PC-9 (cell line): Measurements from ENCODE around the gene USP9Y. TPM values are rescaled to one million over a fixed set of nuclear protein-coding genes. Genes with fewer than 3 reads are reported as not detected.

Source experiments
- BruUV-seq: library from RNA; stranded (reverse); fragments of 400-500 nt; replicated peaks from 2 replicates; lab custom pipeline; 2021; lab: Mats Ljungman, UMichigan
- CTCF ChIA-PET: fragments of 300-600 bp; sonication (Branson Sonifier 250); formaldehyde crosslinking; loops from one replicate; lab custom pipeline; 2022; ENCODE audit warnings: antibody characterized with exemption; lab: Charles Lee
- POLR2A ChIA-PET: fragments of 300-600 bp; sonication (Branson Sonifier 250); formaldehyde crosslinking; loops from one replicate; lab custom pipeline; 2022; ENCODE audit warnings: antibody characterized with exemption; ENCODE audit not compliant: unreplicated experiment; lab: Charles Lee
- DNase-seq, 2 experiments: peaks; one replicate each; pipeline versions ENCODE4 v3.0.0 to v3.0.0-alpha.2; 2015 to 2022; ENCODE audit warnings: mixed read lengths in 1 of 2
- H2AFZ ChIP-seq: fragments of 200-600 bp; sonication (generic); 2 replicates; pipeline ENCODE4 v1.8.1; 2017; ENCODE audit warnings: antibody characterized with exemption
- H3F3A ChIP-seq: fragments of 200-600 bp; sonication (generic); 2 replicates; pipeline ENCODE4 v1.8.1; 2017; ENCODE audit warnings: antibody characterized with exemption, mild to moderate bottlenecking, low read depth; ENCODE audit not compliant: insufficient read depth
- H3K27ac ChIP-seq: fragments of 200-600 bp; sonication (generic); 2 replicates; pipeline ENCODE4 v1.6.1; 2016; ENCODE audit warnings: mixed run types
- H3K27me3 ChIP-seq: fragments of 200-600 bp; sonication (generic); 2 replicates; pipeline ENCODE4 v1.6.1; 2016; ENCODE audit warnings: low read depth, mixed run types; ENCODE audit not compliant: insufficient read depth
- H3K36me3 ChIP-seq: fragments of 200-600 bp; sonication (generic); 2 replicates; pipeline ENCODE4 v1.6.1; 2016; ENCODE audit warnings: low read depth, mixed run types
- H3K4me1 ChIP-seq: fragments of 200-600 bp; sonication (generic); replicated peaks from 2 replicates; pipeline ENCODE4 v1.6.1; 2016; ENCODE audit warnings: mixed run types; ENCODE audit not compliant: insufficient read depth
- H3K4me2 ChIP-seq: fragments of 200-600 bp; sonication (generic); 2 replicates; pipeline ENCODE4 v1.6.1; 2017; ENCODE audit warnings: mixed run types
- H3K4me3 ChIP-seq: fragments of 200-600 bp; sonication (generic); 2 replicates; pipeline ENCODE4 v1.6.1; 2016; ENCODE audit warnings: mixed run types
- H3K79me2 ChIP-seq: fragments of 200-600 bp; sonication (generic); 2 replicates; pipeline ENCODE4 v1.6.1; 2017; ENCODE audit warnings: low read depth, mixed run types
- H3K9me2 ChIP-seq: fragments of 200-600 bp; sonication (generic); 2 replicates; pipeline ENCODE4 v1.8.1; 2017; ENCODE audit warnings: mild to moderate bottlenecking; ENCODE audit not compliant: insufficient read depth
- H3K9me3 ChIP-seq: fragments of 200-600 bp; sonication (generic); 2 replicates; pipeline ENCODE4 v1.8.1; 2016; ENCODE audit warnings: low read depth; ENCODE audit not compliant: insufficient read depth
- H4K20me1 ChIP-seq: fragments of 200-600 bp; sonication (generic); 2 replicates; pipeline ENCODE4 v1.8.1; 2017; ENCODE audit not compliant: insufficient read depth
- CTCF ChIP-seq: fragments of 200-600 bp; sonication (generic); conservative IDR thresholded peaks from 2 replicates; pipeline ENCODE4 v1.6.1; 2017; ENCODE audit warnings: mixed run types, antibody characterized with exemption, mild to moderate bottlenecking, moderate library complexity
- EZH2 ChIP-seq: fragments of 200-600 bp; sonication (generic); IDR thresholded peaks from 2 replicates; pipeline ENCODE4 v1.8.0; 2017; ENCODE audit warnings: antibody characterized with exemption, low read depth
- intact Hi-C: fragments of 100-400 bp; cut with micrococcal nuclease; formaldehyde crosslinking; loops from one replicate; pipeline ENCODE4 v1.10.0; 2022; ENCODE audit not compliant: unreplicated experiment
- total RNA-seq: library from RNA; stranded (reverse); gene quantifications from 2 replicates; pipeline ENCODE4 v1.2.3, GENCODE V29; 2021

Gene USP9Y
- total RNA-seq, 1 experiment from 2014 or later = not detected

DNA sequence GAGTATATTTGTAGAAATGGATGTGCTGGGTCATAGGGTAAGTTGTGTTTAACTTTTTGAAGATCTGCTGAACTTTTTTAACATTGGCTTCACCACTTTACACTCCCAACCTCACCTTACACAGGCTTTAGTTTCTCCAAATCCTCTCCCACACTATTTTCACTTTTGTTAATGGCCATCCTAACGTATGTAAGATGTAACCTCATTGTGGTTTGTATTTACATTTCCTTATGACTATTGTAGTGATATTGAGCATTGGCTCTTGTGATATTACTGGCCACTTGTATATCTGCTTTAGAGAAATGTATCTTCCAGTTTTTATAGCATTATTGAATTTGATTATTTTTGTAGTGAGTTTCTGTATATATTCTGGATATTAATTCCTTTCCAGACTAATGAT, 93.0 kb downstream of the USP9Y start:
- no peaks in the 10 kb centered on the region for H3K9me2 ChIP-seq
- H3K4me3 ChIP-seq = no peak overlapping the region
- ChIA-PET POLR2A (no interaction called here), CTCF (no interaction called here)
- H3K27me3 ChIP-seq = no peaks in the 10 kb centered on the region
- H3K4me1 ChIP-seq = no peaks in the 10 kb centered on the region
- H2AFZ ChIP-seq = no peak overlapping the region
- no peaks in the 10 kb centered on the region for H4K20me1 ChIP-seq
- H3F3A ChIP-seq = no peaks in the 10 kb centered on the region
- no peak overlapping the region for H3K4me2 ChIP-seq
- no TSS peak for BruUV-seq
- H3K79me2 ChIP-seq = no peaks in the 10 kb centered on the region
- H3K9me3 ChIP-seq = no peaks in the 10 kb centered on the region
- intact Hi-C loops = no loop called here
- TF ChIP-seq EZH2 = no peak
- no peak for TF ChIP-seq CTCF
- DNase-seq = no peak
- H3K36me3 ChIP-seq = no peaks in the 10 kb centered on the region
- H3K27ac ChIP-seq = no peak overlapping the region

- no peak overlapping the region for H2AFZ ChIP-seq
- DNase-seq = no peak
- POLR2A ChIA-PET = no interaction called here
- no peaks in the 10 kb centered on the region for H3K79me2 ChIP-seq
- H3K36me3 ChIP-seq = no peaks in the 10 kb centered on the region
- intact Hi-C loops = no loop called here
- no peaks in the 10 kb centered on the region for H3F3A ChIP-seq
- no peak overlapping the region for H3K4me3 ChIP-seq
- H3K27ac ChIP-seq = no peak overlapping the region
- no peaks in the 10 kb centered on the region for H3K9me2 ChIP-seq
- H4K20me1 ChIP-seq = no peaks in the 10 kb centered on the region
- no peaks in the 10 kb centered on the region for H3K4me1 ChIP-seq
- H3K4me2 ChIP-seq = no peak overlapping the region
- no peak for TF ChIP-seq EZH2
- no peak for TF ChIP-seq CTCF
- CTCF ChIA-PET = no interaction called here
- H3K9me3 ChIP-seq = no peaks in the 10 kb centered on the region
- BruUV-seq = no TSS peak
- no peaks in the 10 kb centered on the region for H3K27me3 ChIP-seq
Measured at GRCh38 chrY:12808046-12808445, 107.0 kb downstream of the USP9Y start.

GRCh38 chrY:12809034-12809433, 108.0 kb downstream of the USP9Y start:
- no peaks in the 10 kb centered on the region for H3K4me1 ChIP-seq
- intact Hi-C loops = no loop called here
- POLR2A ChIA-PET = no interaction called here
- no peak overlapping the region for H2AFZ ChIP-seq
- no peaks in the 10 kb centered on the region for H3K79me2 ChIP-seq
- H3K36me3 ChIP-seq = no peaks in the 10 kb centered on the region
- no peaks in the 10 kb centered on the region for H3F3A ChIP-seq
- no peak overlapping the region for H3K4me3 ChIP-seq
- no TSS peak for BruUV-seq
- no peak for TF ChIP-seq EZH2
- DNase-seq = no peak
- no peaks in the 10 kb centered on the region for H3K27me3 ChIP-seq
- no peaks in the 10 kb centered on the region for H3K9me3 ChIP-seq
- no peaks in the 10 kb centered on the region for H3K9me2 ChIP-seq
- H3K4me2 ChIP-seq = no peak overlapping the region
- no peak overlapping the region for H3K27ac ChIP-seq
- CTCF ChIA-PET = no interaction called here
- H4K20me1 ChIP-seq = no peaks in the 10 kb centered on the region

GRCh38 chrY:12823408-12823807, 122.4 kb downstream of the USP9Y start:
- no peaks in the 10 kb centered on the region for H4K20me1 ChIP-seq
- no peak for DNase-seq
- TF ChIP-seq EZH2 (no peak), CTCF (no peak)
- intact Hi-C loops = no loop called here
- no TSS peak for BruUV-seq
- no peaks in the 10 kb centered on the region for H3K4me1 ChIP-seq
- no peak overlapping the region for H3K27ac ChIP-seq
- H3K9me3 ChIP-seq = no peaks in the 10 kb centered on the region
- H3K4me2 ChIP-seq = no peak overlapping the region
- H3K9me2 ChIP-seq = no peaks in the 10 kb centered on the region
- H3K27me3 ChIP-seq = no peaks in the 10 kb centered on the region
- ChIA-PET POLR2A (no interaction called here), CTCF (no interaction called here)
- no peaks in the 10 kb centered on the region for H3K36me3 ChIP-seq
- H2AFZ ChIP-seq = no peak overlapping the region
- no peak overlapping the region for H3K4me3 ChIP-seq
- H3F3A ChIP-seq = no peaks in the 10 kb centered on the region
- no peaks in the 10 kb centered on the region for H3K79me2 ChIP-seq
